NT2/D1 (cell line): Measurements from ENCODE around the gene ADGRL3.

Source experiments
- SUZ12 ChIP-seq: IDR thresholded peaks from 2 replicates; pipeline ENCODE4 v1.6.1; 2011; ENCODE audit not compliant: insufficient read length, insufficient read depth; ENCODE audit errors: extremely low read depth
- YY1 ChIP-seq: IDR thresholded peaks from 2 replicates; pipeline ENCODE4 v1.6.1; 2011; ENCODE audit not compliant: insufficient read length, insufficient read depth
- ZNF274 ChIP-seq: IDR thresholded peaks from 2 replicates; pipeline ENCODE4 v1.6.1; 2011; ENCODE audit warnings: mild to moderate bottlenecking, low read depth, low read length

DNA sequence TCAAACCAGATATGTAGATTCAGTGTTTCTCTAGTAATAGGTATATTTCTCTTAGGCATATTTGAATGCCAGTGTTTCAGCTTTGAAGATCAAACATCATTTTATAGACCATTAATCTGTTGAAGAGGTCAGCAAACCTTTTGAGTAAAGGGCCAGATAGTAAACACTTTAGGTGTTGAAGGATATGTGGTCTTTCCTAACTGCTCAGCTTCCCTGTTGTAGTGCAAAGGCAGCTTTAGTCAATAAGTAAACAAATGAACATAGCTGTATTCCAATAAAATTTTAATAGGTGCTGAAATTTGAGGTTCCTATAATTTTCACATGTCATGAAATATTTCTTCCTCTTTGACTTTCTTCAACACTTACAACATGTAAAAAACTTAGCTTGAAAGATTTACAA, 201.6 kb downstream of the ADGRL3 start:
- TF ChIP-seq ZNF274 (no peak), YY1 (no peak), SUZ12 (no peak)
